Hematopoietic multipotent progenitor cell (in vitro differentiated cells): ENCODE measurements around the gene GRIA3. TPM values are rescaled to one million over a fixed set of nuclear protein-coding genes. Genes with fewer than 3 reads are reported as not detected.
"Not testable (repeated sequence)": the region's sequence is repeated elsewhere in the genome, so short reads cannot be mapped to it uniquely, and the experiment has no call there.

ENCODE experiments used
- DNase-seq, 3 donors: peaks; one replicate each; pipeline ENCODE4 v3.0.0-alpha.2; 2011 to 2015; ENCODE audit warnings: low read depth in 2 of 3, low spot score in 2 of 3
- total RNA-seq: library from RNA; depleted of rRNA; stranded (reverse); fragments of >200 nt; gene quantifications from one replicate; pipeline ENCODE4 v1.2.3, GENCODE V29; 2012

GRIA3 gene
- total RNA-seq, 1 donor: not detected

GRCh38 chrX:123513585-123514278, 329.7 kb downstream of the GRIA3 start:
- DNase-seq: no peak

- not testable (repeated sequence) for DNase-seq
These were observed 330.2 kb downstream of the GRIA3 start for GRCh38 chrX:123514279-123514640.

GRCh38 chrX:123518791-123519190, 334.7 kb downstream of the GRIA3 start:
- DNase-seq: no peak

- DNase-seq: no peak
These were observed 341.1 kb downstream of the GRIA3 start for GRCh38 chrX:123525123-123525725.

- DNase-seq: peak in 1 of 3 donors; percentile 0
These were observed 346.6 kb downstream of the GRIA3 start for GRCh38 chrX:123530726-123531125.
